ENCODE results near the gene CRHBP. TPM values are rescaled to one million over a fixed set of nuclear protein-coding genes. Genes with fewer than 3 reads are reported as not detected.
"Not testable (repeated sequence)": the region's sequence is repeated elsewhere in the genome, so short reads cannot be mapped to it uniquely, and the experiment has no call there.

CRHBP gene
- total RNA-seq, 6 experiments from 2014 or later: not detected

DNA sequence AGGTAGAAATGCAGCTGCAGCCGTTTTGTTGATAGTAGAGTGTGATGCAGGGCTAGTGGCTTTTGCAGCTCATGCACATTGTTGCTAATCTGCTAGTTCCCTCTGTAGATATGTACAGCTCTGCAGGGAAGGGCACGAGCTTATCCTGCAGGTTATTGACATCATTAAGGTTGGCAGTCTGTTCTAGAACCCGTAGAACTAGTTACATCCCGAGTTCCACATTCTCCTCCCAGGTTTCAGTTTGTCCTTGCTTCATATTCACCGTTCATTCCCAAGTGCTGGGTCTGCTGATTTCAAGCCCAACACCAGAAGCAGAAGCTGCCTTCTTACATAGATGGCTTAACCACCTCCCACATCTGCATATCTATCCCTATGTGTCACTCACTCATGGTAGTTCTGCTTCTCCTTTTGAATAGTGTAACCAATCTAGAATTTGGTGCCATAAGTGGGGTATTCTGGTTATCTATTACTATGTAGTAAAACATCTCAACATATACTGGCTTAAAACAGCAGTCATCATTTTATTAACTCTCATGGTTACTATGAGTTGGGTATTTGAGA is 38.1 kb downstream of the CRHBP start:
- H3K4me1 Mint-ChIP-seq (ENCODE audit: low read depth): peaks cover 5% of the 10 kb centered on the region
- no peak overlapping the region for H3K27ac Mint-ChIP-seq
- H3K27me3 Mint-ChIP-seq (ENCODE audit: insufficient read depth): peaks cover 18% of the 10 kb centered on the region
- H3K36me3 Mint-ChIP-seq (ENCODE audit: low read depth): no peaks in the 10 kb centered on the region
- H3K9me3 Mint-ChIP-seq: no peaks in the 10 kb centered on the region
- H3K4me3 Mint-ChIP-seq: no peak overlapping the region
- TF ChIP-seq, protein P1, sequence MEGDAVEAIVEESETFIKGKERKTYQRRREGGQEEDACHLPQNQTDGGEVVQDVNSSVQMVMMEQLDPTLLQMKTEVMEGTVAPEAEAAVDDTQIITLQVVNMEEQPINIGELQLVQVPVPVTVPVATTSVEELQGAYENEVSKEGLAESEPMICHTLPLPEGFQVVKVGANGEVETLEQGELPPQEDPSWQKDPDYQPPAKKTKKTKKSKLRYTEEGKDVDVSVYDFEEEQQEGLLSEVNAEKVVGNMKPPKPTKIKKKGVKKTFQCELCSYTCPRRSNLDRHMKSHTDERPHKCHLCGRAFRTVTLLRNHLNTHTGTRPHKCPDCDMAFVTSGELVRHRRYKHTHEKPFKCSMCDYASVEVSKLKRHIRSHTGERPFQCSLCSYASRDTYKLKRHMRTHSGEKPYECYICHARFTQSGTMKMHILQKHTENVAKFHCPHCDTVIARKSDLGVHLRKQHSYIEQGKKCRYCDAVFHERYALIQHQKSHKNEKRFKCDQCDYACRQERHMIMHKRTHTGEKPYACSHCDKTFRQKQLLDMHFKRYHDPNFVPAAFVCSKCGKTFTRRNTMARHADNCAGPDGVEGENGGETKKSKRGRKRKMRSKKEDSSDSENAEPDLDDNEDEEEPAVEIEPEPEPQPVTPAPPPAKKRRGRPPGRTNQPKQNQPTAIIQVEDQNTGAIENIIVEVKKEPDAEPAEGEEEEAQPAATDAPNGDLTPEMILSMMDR (IDR thresholded peaks at IDR 0.05): no peak
- no peak for DNase-seq

DNA sequence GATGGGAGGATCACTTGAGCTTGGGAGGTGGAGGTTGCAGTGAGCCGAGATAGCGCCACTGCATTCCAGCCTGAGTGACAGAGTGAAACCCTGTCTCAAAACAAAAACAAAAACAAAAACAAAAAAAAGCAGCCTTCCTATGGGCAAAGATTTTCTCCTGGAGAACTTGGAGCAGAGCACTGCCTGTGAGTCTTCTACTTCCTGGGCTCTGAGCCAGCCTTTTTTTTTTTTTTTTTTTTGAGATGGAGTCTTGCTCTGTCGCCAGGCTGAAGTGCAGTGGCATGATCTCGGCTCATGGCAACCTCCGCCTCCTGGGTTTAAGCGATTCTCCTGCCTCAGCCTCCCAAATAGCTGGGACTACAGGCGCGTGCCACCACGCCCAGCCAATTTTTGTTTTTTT is 40.6 kb downstream of the CRHBP start:
- H3K4me1 Mint-ChIP-seq (ENCODE audit: low read depth): not testable (repeated sequence)
- peaks cover 18% of the 10 kb centered on the region for H3K27me3 Mint-ChIP-seq (ENCODE audit: insufficient read depth)

DNA sequence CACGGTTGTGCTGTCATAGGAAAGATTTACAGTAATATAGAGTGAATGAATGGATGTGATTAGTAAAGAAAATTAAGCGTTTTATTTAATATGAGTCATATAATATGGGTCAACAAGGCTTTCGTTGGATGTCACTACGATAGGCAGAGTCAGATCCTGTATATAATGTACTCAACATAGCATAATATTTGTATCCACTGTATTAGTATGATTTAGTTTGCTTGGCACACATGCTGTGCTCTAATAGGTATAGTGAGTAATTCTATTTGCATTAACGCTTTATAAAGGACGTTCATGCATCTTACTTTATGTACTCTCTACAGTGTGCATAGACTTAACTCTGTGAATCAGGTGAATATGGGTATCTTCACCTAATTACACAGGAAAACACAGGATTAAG is 41.5 kb downstream of the CRHBP start:
- Mint-ChIP-seq H3K36me3 (ENCODE audit: low read depth) (no peaks in the 10 kb centered on the region), H3K27ac (no peak overlapping the region), H3K27me3 (ENCODE audit: insufficient read depth) (peaks cover 18% of the 10 kb centered on the region), H3K4me3 (no peak overlapping the region), H3K4me1 (ENCODE audit: low read depth) (peaks cover 13% of the 10 kb centered on the region), H3K9me3 (no peaks in the 10 kb centered on the region)
- TF ChIP-seq, protein P1 (IDR thresholded peaks at IDR 0.05): no peak
- no peak for DNase-seq

More for the DNA sequence above, 40.6 kb downstream of the CRHBP start:
- not testable (repeated sequence) for H3K36me3 Mint-ChIP-seq (ENCODE audit: low read depth); H3K4me3 Mint-ChIP-seq; DNase-seq; H3K9me3 Mint-ChIP-seq; H3K27ac Mint-ChIP-seq

DNA sequence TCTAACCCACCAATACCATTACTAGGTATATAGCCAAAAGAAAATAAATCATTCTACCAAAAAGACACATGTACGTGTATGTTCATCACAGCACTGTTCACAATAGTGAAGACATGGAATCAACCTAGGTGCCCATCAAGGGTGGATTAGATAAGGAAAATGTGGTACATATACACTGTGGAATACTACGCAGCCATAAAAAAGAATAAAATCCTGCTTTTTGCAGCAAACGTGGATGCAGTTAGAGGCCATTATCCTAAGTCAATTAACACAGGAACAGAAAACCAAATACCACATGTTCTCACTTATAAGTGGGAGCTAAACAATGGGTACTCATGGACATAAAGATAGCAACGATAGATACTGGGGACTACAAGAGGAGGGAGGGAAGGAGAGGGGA is 45.4 kb downstream of the CRHBP start:
- H3K36me3 Mint-ChIP-seq (ENCODE audit: low read depth); H3K27ac Mint-ChIP-seq; H3K4me3 Mint-ChIP-seq; DNase-seq; H3K9me3 Mint-ChIP-seq; H3K27me3 Mint-ChIP-seq (ENCODE audit: insufficient read depth): not testable (repeated sequence)
- peaks cover 13% of the 10 kb centered on the region for H3K4me1 Mint-ChIP-seq (ENCODE audit: low read depth)

DNA sequence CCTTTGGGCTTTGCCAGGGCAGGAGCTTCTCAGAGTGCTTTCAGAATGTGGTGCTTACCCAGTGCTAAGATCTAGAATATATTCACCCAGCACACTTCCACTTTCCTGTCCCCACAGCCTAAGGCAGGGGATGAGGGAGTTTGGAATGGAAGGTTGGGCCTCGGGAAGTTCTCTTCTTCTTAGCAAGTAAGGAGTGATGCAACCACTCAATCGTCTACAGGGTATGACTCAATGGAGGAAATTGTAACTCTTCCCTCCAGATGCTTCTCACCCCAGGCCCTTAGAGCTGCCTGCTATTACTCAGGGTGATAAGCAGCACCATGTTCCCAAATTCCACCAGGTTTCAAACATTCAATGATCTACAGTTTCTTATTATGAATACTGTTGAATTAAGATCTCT is 46.6 kb downstream of the CRHBP start:
- Mint-ChIP-seq H3K27me3 (ENCODE audit: insufficient read depth) (peaks cover 10% of the 10 kb centered on the region), H3K36me3 (ENCODE audit: low read depth) (no peaks in the 10 kb centered on the region), H3K4me3 (no peak overlapping the region; the same call in 1 of the 2 replicates), H3K27ac (peak overlapping the region; percentile 74; the same call in 1 of the 2 replicates), H3K4me1 (ENCODE audit: low read depth) (peaks cover 13% of the 10 kb centered on the region), H3K9me3 (no peaks in the 10 kb centered on the region)
- DNase-seq: peak; percentile 82
- TF ChIP-seq, protein P1 (IDR thresholded peaks at IDR 0.05): no peak

DNA sequence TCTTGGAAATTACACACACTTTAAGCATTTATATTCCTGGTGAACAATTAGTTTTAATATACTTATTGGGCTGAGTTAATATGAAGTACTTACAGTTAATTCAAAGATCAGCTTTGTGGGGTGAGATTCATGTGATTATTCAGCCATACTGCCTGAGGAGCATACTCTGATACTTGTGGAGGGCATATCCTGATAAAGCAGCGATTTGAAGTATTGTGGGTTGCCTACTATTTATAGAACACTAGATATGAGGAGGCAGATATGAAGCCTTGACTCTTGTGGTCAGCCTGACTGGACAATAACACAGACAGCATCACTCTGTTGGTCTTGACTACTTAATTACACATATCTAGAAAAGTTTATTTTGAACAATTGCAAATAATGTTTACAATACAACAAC is 50.4 kb downstream of the CRHBP start:
- Mint-ChIP-seq H3K4me3 (no peak overlapping the region), H3K4me1 (ENCODE audit: low read depth) (peaks cover 13% of the 10 kb centered on the region), H3K27ac (no peak overlapping the region), H3K36me3 (ENCODE audit: low read depth) (no peaks in the 10 kb centered on the region), H3K27me3 (ENCODE audit: insufficient read depth) (peaks cover 18% of the 10 kb centered on the region), H3K9me3 (no peaks in the 10 kb centered on the region)
- DNase-seq: no peak
- TF ChIP-seq, protein P1 (IDR thresholded peaks at IDR 0.05): no peak

DNA sequence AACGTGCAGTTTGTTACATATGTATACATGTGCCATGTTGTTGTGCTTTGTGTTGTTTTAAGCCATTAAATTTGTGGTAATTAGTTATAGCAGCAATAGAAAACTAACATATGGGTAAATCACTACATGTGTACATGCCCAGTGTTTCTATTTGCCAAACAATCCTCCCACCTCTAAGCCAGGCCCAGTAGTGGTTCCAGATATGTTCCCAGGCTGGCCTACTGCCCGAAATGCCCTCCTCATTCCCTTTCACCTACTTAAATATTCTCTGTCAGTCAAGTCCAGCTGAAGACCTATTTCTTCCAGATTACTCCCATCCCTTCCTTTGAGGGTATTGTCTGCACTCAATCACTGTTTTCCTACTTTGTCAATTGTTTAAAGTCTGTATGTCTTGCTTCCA is 53.3 kb downstream of the CRHBP start:
- no peak overlapping the region for H3K27ac Mint-ChIP-seq
- no peaks in the 10 kb centered on the region for H3K4me1 Mint-ChIP-seq (ENCODE audit: low read depth)
- no peaks in the 10 kb centered on the region for H3K9me3 Mint-ChIP-seq
- H3K27me3 Mint-ChIP-seq (ENCODE audit: insufficient read depth): peaks cover 23% of the 10 kb centered on the region
- DNase-seq: no peak
- no peak overlapping the region for H3K4me3 Mint-ChIP-seq
- no peaks in the 10 kb centered on the region for H3K36me3 Mint-ChIP-seq (ENCODE audit: low read depth)
- TF ChIP-seq, protein P1 (IDR thresholded peaks at IDR 0.05): no peak

Data from HFFc6 (cell line).